GM12878 (cell line): Measurements from ENCODE around the gene UCKL1. TPM values are rescaled to one million over a fixed set of nuclear protein-coding genes. Genes with fewer than 3 reads are reported as not detected.

Source experiments
- ATAC-seq: fragments of 200-7000 bp; cut with Tn5 transposase; 3 replicates; pipeline ENCODE4 v1.9.1; 2020; ENCODE audit warnings: mild to moderate bottlenecking, moderate library complexity
- BruUV-seq: library from RNA; stranded (reverse); fragments of 400-500 nt; replicated peaks from 2 replicates; lab custom pipeline; 2021; lab: Mats Ljungman, UMichigan
- CTCF ChIA-PET: fragments of 300-600 bp; sonication (Branson Sonifier 250); formaldehyde crosslinking; extraction: SDS; loops from one replicate; lab custom pipeline; 2021; ENCODE audit warnings: inconsistent platforms; lab: Yijun Ruan, JAX
- POLR2A ChIA-PET: fragments of 350-600 bp; formaldehyde crosslinking; extraction: SDS; loops from one replicate; lab custom pipeline; 2021; ENCODE audit warnings: inconsistent platforms; lab: Charles Lee
- RAD21 ChIA-PET: fragments of 300-600 bp; sonication (Branson Sonifier 250); formaldehyde crosslinking; loops from one replicate; lab custom pipeline; 2023; ENCODE audit warnings: antibody characterized with exemption; ENCODE audit not compliant: unreplicated experiment; lab: Charles Lee
- SMC1A ChIA-PET: fragments of 300-600 bp; sonication (Branson Sonifier 250); formaldehyde crosslinking; loops from one replicate; lab custom pipeline; 2023; ENCODE audit not compliant: unreplicated experiment, uncharacterized antibody; lab: Charles Lee
- DNase-seq: peaks from one replicate; pipeline ENCODE4 v3.0.0-alpha.2; 2011; ENCODE audit warnings: low read depth, low spot score
- FAIRE-seq: peaks from 3 replicates; lab custom pipeline; 2011; peaks lifted over from hg19 to GRCh38; lab: Jason Lieb, UNC
- H2AFZ ChIP-seq: 2 replicates; pipeline ENCODE4 v1.6.0; 2011; ENCODE audit warnings: low read depth, low read length, control low read depth; ENCODE audit not compliant: control insufficient read depth
- H3K27ac ChIP-seq: 2 replicates; pipeline ENCODE4 v1.5.1; 2011; ENCODE audit warnings: control low read depth; ENCODE audit not compliant: control insufficient read depth, insufficient read depth
- H3K27me3 ChIP-seq, 2 experiments: replicated peaks in 1 of 2; 2 replicates each; pipeline versions ENCODE4 v1.6.0 to v1.6.1; 2011; ENCODE audit warnings: low read length in 1 of 2; ENCODE audit not compliant: control insufficient read depth in 2 of 2, insufficient read depth in 2 of 2
- H3K36me3 ChIP-seq, 2 experiments: 2 replicates each; pipeline ENCODE4 v1.5.1; 2011; ENCODE audit warnings: low read length in 1 of 2; ENCODE audit not compliant: control insufficient read depth in 2 of 2, insufficient read depth in 2 of 2
- H3K4me1 ChIP-seq: 2 replicates; pipeline ENCODE4 v1.6.1; 2011; ENCODE audit warnings: mild to moderate bottlenecking, low read length, moderate library complexity, mixed read lengths; ENCODE audit not compliant: control insufficient read depth, insufficient read depth
- H3K4me2 ChIP-seq: 2 replicates; pipeline ENCODE4 v1.6.0; 2011; ENCODE audit warnings: control low read depth; ENCODE audit not compliant: control insufficient read depth, insufficient read depth
- H3K4me3 ChIP-seq: fragments of 200-600 bp; sonication (generic); 2 replicates; pipeline ENCODE4 v1.5.1; 2016
- H3K79me2 ChIP-seq: 2 replicates; pipeline ENCODE4 v1.6.0; 2011; ENCODE audit warnings: low read length; ENCODE audit not compliant: control insufficient read depth, insufficient read depth
- H3K9ac ChIP-seq: 2 replicates; pipeline ENCODE4 v1.8.0; 2011; ENCODE audit warnings: low read length, control low read depth, mixed read lengths; ENCODE audit not compliant: control insufficient read depth, insufficient read depth
- H3K9me3 ChIP-seq: replicated peaks from 3 replicates; pipeline ENCODE4 v1.5.1; 2011; ENCODE audit warnings: mild to moderate bottlenecking, low read length; ENCODE audit not compliant: control insufficient read depth, insufficient read depth
- H4K20me1 ChIP-seq: 2 replicates; pipeline ENCODE4 v1.6.0; 2011; ENCODE audit not compliant: control insufficient read depth, insufficient read depth
- BHLHE40 ChIP-seq, 2 experiments: fragments of 450-650 bp in 1 of 2; IDR thresholded peaks; 2 replicates each; pipeline ENCODE4 v1.6.1; 2011 to 2017; ENCODE audit warnings: low read depth in 2 of 2, borderline replicate concordance in 1 of 2, improper control_type of control experiment in 1 of 2, low read length in 1 of 2, mild to moderate bottlenecking in 1 of 2
- IRF5 ChIP-seq: fragments of 450-650 bp; IDR thresholded peaks from 2 replicates; pipeline ENCODE4 v1.6.1; 2017; ENCODE audit warnings: borderline replicate concordance
- MLLT1 ChIP-seq: fragments of 450-650 bp; IDR thresholded peaks from 2 replicates; pipeline ENCODE4 v1.6.1; 2016; ENCODE audit warnings: mild to moderate bottlenecking
- MXI1 ChIP-seq: fragments of 150-350 bp; IDR thresholded peaks from 2 replicates; pipeline ENCODE4 v1.6.1; 2011; ENCODE audit warnings: low read depth, mild to moderate bottlenecking, inconsistent platforms, low read length, improper control_type of control experiment
- PAX8 ChIP-seq: fragments of 450-650 bp; IDR thresholded peaks from 2 replicates; pipeline ENCODE4 v1.6.1; 2017; ENCODE audit warnings: mild to moderate bottlenecking, moderate library complexity
- POLR2A ChIP-seq: IDR thresholded peaks from 2 replicates; pipeline ENCODE4 v1.6.1; 2011; ENCODE audit warnings: low read depth, mild to moderate bottlenecking, low read length
- POLR2AphosphoS2 ChIP-seq: IDR thresholded peaks from 2 replicates; pipeline ENCODE4 v1.6.1; 2011; ENCODE audit warnings: low read depth, mild to moderate bottlenecking, low read length, improper control_type of control experiment, moderate library complexity
- POLR2AphosphoS5 ChIP-seq: IDR thresholded peaks from 2 replicates; pipeline ENCODE4 v1.6.1; 2011; ENCODE audit warnings: mild to moderate bottlenecking, low read length, inconsistent platforms
- SIN3A ChIP-seq: IDR thresholded peaks from 2 replicates; pipeline ENCODE4 v1.6.1; 2012; ENCODE audit warnings: low read depth, low read length, improper control_type of control experiment
- ZZZ3 ChIP-seq: IDR thresholded peaks from 2 replicates; pipeline ENCODE4 v1.6.1; 2011; ENCODE audit warnings: low read depth; ENCODE audit not compliant: control insufficient read depth, insufficient read length
- whole genome bisulfite sequencing: methylation state at CpG from one replicate; pipeline ENCODE4 v1.1.6; 2016; ENCODE audit warnings: low lambda C conversion rate; ENCODE audit not compliant: insufficient replicate concordance, insufficient coverage; ENCODE audit errors: missing lambda C conversion rate; 5-methylcytosine and 5-hydroxymethylcytosine counted together
- in situ Hi-C: fragments of 300-500 bp; cut with MboI; formaldehyde crosslinking; loops from 9 replicates; pipeline ENCODE4 v1.14.3; 2018; ENCODE audit warnings: mixed read lengths
- intact Hi-C: fragments of 100-400 bp; cut with micrococcal nuclease; formaldehyde crosslinking; loops from one replicate; pipeline ENCODE4 v1.14.2; 2022; ENCODE audit not compliant: unreplicated experiment
- polyA plus RNA-seq, 11 experiments: library from polyadenylated mRNA; depleted of rRNA in 4 of 11; unstranded in 6 of 11; stranded (reverse) in 5 of 11; fragments of >200 nt; fragmentation: Nextera tagmentation in 4 of 11; fragmentation: Illumina TruSeq in 1 of 11; extraction: Ambion mirVana in 4 of 11; extraction: Trizol in 1 of 11; gene quantifications; 1 replicate in 1 of 11; 2 replicates in 10 of 11; pipeline versions ENCODE4 v1.2.1 to v1.2.3, GENCODE V29; 2011 to 2016; ENCODE audit warnings: inconsistent platforms in 2 of 11, missing spikeins in 2 of 11, low read depth in 1 of 11
- total RNA-seq, 4 experiments: library from RNA; depleted of rRNA in 3 of 4; stranded (reverse); fragments of >200 nt in 3 of 4; fragmentation: Illumina TruSeq in 1 of 4; extraction: Trizol in 1 of 4; gene quantifications; 2 replicates each; pipeline versions ENCODE4 v1.2.1 to v1.2.3, GENCODE V29; 2013 to 2021
- TF ChIP-seq, protein P1 (sequence below): fragments of 450-650 bp; IDR thresholded peaks from 2 replicates; pipeline ENCODE4 v1.6.1; 2016; ENCODE audit warnings: mild to moderate bottlenecking

The UCKL1 gene
- total and polyA plus RNA-seq, 10 of the 15 experiments (the other 5 are each of a cell fraction or from before 2014, with no cell fraction given): 2.4 to 36.3 (median 24.8) TPM

- ChIA-PET POLR2A (interaction anchor here (0.6 to 1.3 kb wide), 2 partner anchors 62 to 343 kb away, joined by 3 read pairs; no protein-coding TSS in a partner anchor), CTCF (interaction anchor here (0.7 to 1.6 kb wide), 3 partner anchors 61 to 270 kb away, joined by 3 to 7 read pairs (median 4); partner anchors contain the start of genes ARFRP1 and ZGPAT), SMC1A (no interaction called here), RAD21 (interaction anchor here (0.5 to 1.0 kb wide), 4 partner anchors 53 to 101 kb away, joined by 3 to 8 read pairs (median 6); partner anchors contain the start of genes OPRL1, RGS19 and TCEA2)
- Histone ChIP-seq H3K9me3 (no peaks in the 10 kb centered on the region), H3K4me3 (peak overlapping the region; percentile 96), H3K36me3 (peaks cover 7 to 15% of the 10 kb centered on the region in 2 experiments; a peak in 3 of 4 replicates), H4K20me1 (no peaks in the 10 kb centered on the region), H3K79me2 (peaks cover 50% of the 10 kb centered on the region), H3K27ac (peak overlapping the region; percentile 92), H3K4me2 (peak overlapping the region; percentile 93), H3K4me1 (peaks cover 23% of the 10 kb centered on the region), H2AFZ (no peak overlapping the region), H3K9ac (peak overlapping the region; percentile 68), H3K27me3 (no peaks in the 10 kb centered on the region)
- in situ Hi-C loops (no loop called here), intact Hi-C loops (no loop called here)
- FAIRE-seq (no peak), DNase-seq (no peak), ATAC-seq (peak; percentile 10)
- TF ChIP-seq IRF5 (no peak), MLLT1 (peak; percentile 15; the same call in 1 of the 2 replicates), POLR2A (peak; percentile 62), SIN3A (0 out of 2 replicates have a peak, but pooled peaks have one; percentile 9), MXI1 (peak; percentile 42; the same call in 1 of the 2 replicates), ZZZ3 (no peak), POLR2AphosphoS2 (no peak), BHLHE40 (IDR thresholded peaks at IDR 0.05; ENCODE audit: borderline replicate concordance in 1 of 2, low read depth in 2 of 2, low read length in 1 of 2) (peak in 1 of 2 experiments; percentile 9; a peak in 1 of 4 replicates), PAX8 (no peak), POLR2AphosphoS5 (peak; percentile 1; the same call in 1 of the 2 replicates)
- TF ChIP-seq, protein P1, sequence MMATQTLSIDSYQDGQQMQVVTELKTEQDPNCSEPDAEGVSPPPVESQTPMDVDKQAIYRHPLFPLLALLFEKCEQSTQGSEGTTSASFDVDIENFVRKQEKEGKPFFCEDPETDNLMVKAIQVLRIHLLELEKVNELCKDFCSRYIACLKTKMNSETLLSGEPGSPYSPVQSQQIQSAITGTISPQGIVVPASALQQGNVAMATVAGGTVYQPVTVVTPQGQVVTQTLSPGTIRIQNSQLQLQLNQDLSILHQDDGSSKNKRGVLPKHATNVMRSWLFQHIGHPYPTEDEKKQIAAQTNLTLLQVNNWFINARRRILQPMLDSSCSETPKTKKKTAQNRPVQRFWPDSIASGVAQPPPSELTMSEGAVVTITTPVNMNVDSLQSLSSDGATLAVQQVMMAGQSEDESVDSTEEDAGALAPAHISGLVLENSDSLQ: peak; percentile 10; the same call in 1 of the 2 replicates
- no TSS peak for BruUV-seq
- 72% methylated on average over 16 of the region's 16 CpGs for WGBS
Measured at GRCh38 chr20:63977739-63978276, 21.6 kb upstream of the UCKL1 start.
